H1 (cell line): ENCODE results near the gene JMJD8. TPM values are rescaled to one million over a fixed set of nuclear protein-coding genes. Genes with fewer than 3 reads are reported as not detected.

Experiments
- SIX5 ChIP-seq: IDR thresholded peaks from 2 replicates; pipeline ENCODE4 v1.6.1; 2011; ENCODE audit warnings: mild to moderate bottlenecking, low read depth, low read length
- polyA plus RNA-seq, 7 experiments: library from polyadenylated mRNA; depleted of rRNA in 3 of 7; stranded (reverse) in 5 of 7; unstranded in 2 of 7; fragments of >200 nt in 5 of 7; fragments of 200-250 nt in 2 of 7; gene quantifications; 1 replicate in 5 of 7; 2 replicates in 1 of 7; 4 replicates in 1 of 7; pipeline versions ENCODE4 v1.2.1 to v1.2.3, GENCODE V29; 2011 to 2013; ENCODE audit warnings: missing spikeins in 2 of 7, mixed read lengths in 2 of 7
- total RNA-seq: library from RNA; stranded (reverse); fragmentation: NEBNext Ultra II Directional; extraction: Animal tissue kit (Norgen Biotek cat#: 25700); gene quantifications from 2 replicates; pipeline ENCODE4 v1.2.1, GENCODE V29; 2021
- TF ChIP-seq, protein P1 (sequence below): IDR thresholded peaks from 2 replicates; pipeline ENCODE4 v1.6.1; 2012; ENCODE audit warnings: inconsistent platforms
- TF ChIP-seq, protein P2 (sequence below): IDR thresholded peaks from 2 replicates; pipeline ENCODE4 v1.6.1; 2011; ENCODE audit warnings: low read depth, mild to moderate bottlenecking, low read length; ENCODE audit not compliant: insufficient read depth

JMJD8 gene
- total and polyA plus RNA-seq, 2 of the 8 experiments (the other 6 are each of a cell fraction or from before 2014, with no cell fraction given): 46.4 to 87.4 TPM

DNA sequence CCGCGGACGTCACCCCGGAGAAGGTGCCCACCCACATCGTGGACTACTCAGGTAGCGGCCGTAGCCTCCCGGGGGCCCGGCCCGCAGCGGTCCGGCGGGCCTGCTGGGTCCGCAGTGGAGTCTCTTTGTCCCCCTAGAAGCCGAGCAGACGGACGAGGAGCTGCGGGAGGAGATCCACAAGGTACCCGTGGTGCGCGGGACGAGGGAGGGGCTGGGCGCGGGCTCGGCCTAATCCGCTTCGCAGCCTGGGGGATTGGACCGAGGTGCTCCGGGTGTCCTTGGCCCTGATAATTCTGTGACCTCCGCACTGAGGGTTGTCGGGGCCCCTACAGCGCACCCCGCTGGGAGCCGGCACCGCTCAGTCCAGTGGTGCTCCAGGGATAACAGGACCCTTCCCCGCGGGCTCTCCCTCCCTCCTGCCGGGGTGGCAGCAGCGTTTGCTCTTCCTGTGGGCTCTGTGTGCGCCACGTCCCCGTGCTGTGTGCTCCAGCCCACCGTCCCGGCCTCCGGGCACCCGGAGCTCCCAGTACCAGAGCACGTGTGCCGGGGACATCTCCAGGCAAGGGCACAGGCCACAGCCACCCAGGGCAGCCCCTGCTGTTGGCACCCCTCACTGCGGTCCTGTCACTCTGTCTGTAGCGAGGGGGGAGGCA lies 15.5 kb downstream of the JMJD8 start (continued):
- TF ChIP-seq, protein P1, sequence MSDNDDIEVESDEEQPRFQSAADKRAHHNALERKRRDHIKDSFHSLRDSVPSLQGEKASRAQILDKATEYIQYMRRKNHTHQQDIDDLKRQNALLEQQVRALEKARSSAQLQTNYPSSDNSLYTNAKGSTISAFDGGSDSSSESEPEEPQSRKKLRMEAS: no peak
- TF ChIP-seq, protein P2, sequence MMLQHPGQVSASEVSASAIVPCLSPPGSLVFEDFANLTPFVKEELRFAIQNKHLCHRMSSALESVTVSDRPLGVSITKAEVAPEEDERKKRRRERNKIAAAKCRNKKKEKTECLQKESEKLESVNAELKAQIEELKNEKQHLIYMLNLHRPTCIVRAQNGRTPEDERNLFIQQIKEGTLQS: no peak
- no peak for TF ChIP-seq SIX5
